ENCODE data around the gene SS18L1.

The SS18L1 gene

DNA sequence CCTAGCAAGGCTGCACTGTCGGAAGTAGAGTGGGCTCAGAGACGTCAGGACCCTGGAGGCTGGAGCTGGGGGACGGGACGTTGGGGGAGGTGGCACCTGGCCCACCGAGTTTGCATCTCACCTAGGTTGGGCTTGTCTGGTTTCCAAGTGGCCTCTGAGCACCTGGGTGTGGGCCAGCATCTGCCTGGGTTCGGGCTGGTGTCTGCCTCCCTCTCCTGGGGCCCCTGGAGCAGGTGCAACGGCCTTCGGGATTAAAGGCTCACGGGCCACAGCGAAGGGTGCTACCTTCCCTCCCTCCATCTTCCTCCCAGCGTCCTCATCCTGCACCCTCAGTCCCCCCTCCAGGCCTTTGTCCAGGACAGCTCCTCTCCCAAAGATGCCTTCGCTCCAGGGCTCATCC is 70.5 kb downstream of the SS18L1 start:
- no peak overlapping the region for H3K4me3 Mint-ChIP-seq
- H3K27me3 Mint-ChIP-seq = peaks cover 34% of the 10 kb centered on the region
- H3K36me3 Mint-ChIP-seq (ENCODE audit: insufficient read depth) = no peaks in the 10 kb centered on the region

DNA sequence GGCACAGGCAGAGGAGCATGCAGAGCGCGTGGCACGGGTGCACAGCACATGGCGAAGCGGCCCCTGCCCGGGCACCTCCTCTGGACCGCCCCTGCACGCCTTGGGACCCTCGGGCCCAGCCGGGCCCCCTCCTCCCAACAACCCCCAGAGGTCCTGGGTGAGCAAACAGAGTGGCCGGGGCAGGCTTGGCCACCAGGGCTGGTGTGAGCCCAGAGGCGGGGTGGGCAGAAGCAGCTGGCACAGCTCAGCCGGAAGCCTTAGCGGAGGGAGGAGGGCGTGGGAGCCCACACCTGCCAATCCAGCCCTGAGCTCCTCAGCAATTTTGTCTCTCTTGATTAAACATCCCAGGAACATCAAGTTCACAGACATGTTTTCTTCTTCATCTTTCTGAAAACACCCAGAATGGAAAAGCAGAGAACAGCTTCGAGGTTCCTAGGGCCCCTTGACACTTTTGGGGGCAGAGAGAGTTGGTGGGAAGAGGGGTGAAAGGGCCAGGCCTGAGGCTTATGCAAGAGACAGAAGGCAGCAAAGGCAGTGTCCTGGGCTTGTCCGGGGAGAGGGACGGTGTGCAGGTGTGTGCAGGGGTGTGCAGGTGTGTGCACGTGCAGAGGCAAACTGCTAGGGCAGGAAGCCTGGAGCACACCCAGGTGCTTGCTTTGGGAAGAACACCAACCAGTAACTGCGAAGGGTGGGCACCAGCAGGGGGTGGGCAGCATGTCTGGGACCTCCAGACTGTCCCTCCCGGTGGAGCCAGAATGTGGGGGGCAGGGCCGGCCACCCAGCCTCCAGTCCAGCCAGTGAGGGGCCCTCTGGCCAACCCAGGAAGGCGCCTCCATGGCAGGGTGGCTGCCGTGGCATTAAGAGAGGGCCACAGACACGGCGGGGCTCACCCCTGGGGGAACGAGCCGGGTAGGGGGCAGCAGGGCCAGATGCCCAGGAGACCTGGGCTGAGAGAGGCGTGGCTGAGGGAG is 71.7 kb downstream of the SS18L1 start:
- no peak overlapping the region for H3K4me3 Mint-ChIP-seq
- peaks cover 4% of the 10 kb centered on the region for H3K4me1 Mint-ChIP-seq
- H3K36me3 Mint-ChIP-seq (ENCODE audit: insufficient read depth) = no peaks in the 10 kb centered on the region
- H3K27ac Mint-ChIP-seq (ENCODE audit: low read depth) = no peak overlapping the region
- no peaks in the 10 kb centered on the region for H3K9me3 Mint-ChIP-seq
- no peak for ATAC-seq (replicated peaks; ENCODE audit: extremely low read depth, poor library complexity, severe bottlenecking)
- H3K27me3 Mint-ChIP-seq = peaks cover 36% of the 10 kb centered on the region
- no peak for DNase-seq (ENCODE audit: low spot score in 2 of 2)

More for the DNA sequence above, 70.5 kb downstream of the SS18L1 start:
- Mint-ChIP-seq H3K4me1 (peaks cover 2% of the 10 kb centered on the region), H3K9me3 (no peaks in the 10 kb centered on the region), H3K27ac (ENCODE audit: low read depth) (no peak overlapping the region)
- ATAC-seq (replicated peaks; ENCODE audit: extremely low read depth, poor library complexity, severe bottlenecking) (no peak), DNase-seq (ENCODE audit: low spot score in 2 of 2) (no peak)

DNA sequence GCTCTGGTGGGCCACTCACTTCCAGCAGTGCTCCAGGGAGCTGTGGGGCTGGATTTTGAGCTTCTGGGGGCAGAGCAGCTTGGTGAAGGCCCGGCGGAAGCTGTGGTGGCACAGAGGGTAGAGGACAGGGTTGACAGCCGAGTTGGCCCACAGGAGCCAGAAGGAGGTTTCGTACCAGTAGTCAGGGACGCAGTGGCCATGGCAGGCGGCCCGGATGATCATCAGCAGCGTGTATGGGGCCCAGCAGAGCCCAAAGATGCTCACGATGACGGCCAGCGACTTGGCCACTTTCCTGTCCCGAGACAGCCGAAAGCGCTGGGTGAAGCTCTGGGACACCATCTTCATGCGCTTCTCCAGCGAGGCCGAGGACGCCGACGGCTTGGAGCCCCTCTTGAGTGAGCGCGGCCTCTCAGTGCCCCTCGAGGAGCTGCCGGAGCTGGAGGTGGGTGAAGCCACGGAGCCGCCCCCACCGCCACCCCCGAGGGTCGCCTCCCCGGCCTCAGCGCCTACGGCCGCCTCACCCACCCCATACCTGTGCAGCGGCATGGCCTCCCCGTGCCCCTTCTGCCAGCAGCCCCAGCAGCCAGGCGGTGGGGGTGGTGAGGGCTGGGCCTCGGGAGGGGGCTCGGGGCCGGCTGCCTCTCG is 72.5 kb downstream of the SS18L1 start:
- H3K4me3 Mint-ChIP-seq = no peak overlapping the region
- peaks cover 4% of the 10 kb centered on the region for H3K4me1 Mint-ChIP-seq
- no peak for ATAC-seq (replicated peaks; ENCODE audit: extremely low read depth, poor library complexity, severe bottlenecking)
- H3K27ac Mint-ChIP-seq (ENCODE audit: low read depth) = no peak overlapping the region
- peaks cover 42% of the 10 kb centered on the region for H3K27me3 Mint-ChIP-seq
- no peaks in the 10 kb centered on the region for H3K9me3 Mint-ChIP-seq
- no peak for DNase-seq (ENCODE audit: low spot score in 2 of 2)
- peaks cover under 1% of the 10 kb centered on the region for H3K36me3 Mint-ChIP-seq (ENCODE audit: insufficient read depth)

DNA sequence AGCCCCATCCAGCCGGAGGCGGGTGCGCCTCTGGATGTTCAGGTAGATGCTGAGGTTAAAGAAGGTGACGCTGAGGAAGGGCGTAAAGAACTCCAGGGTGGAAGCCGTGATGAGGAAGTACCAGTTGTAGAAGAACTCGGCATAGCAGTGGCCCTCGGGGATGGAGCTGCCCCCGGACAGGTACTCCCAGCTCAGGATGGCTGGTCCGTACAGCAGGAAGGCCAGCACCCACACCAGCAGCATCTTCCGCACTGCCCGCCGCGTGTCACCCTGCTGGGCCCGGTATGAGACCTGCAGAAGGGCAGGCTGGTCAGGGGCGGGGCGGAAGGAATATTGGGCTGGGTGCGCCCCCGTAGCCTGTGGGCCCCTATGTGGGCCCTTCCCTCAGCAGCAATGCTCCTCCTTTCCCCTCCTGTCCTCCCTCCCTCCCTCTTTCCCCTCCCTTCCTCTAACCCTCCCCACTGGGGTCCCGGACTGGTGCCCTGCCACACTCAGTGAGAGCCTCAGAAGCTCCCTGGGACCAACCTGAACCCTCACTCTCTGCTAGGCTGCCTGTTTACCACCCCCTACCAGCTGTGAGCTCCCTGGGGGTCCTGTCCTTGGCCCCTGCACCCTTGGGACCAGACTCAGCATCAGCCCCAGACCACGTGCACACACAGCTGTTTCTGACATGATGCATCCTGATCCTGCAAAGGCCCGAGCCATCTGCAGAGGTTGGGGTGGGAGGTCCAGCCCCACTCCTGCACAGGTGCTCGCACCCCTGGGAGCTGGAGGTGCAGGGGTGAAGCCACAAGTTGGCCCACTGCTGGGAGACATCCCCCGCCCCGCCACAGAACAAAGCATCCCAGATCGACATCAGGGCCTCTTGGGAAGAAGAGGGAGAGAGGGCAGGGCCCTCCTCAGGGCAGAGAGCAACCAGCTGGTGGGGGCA is 73.3 kb downstream of the SS18L1 start:
- no peak for DNase-seq (ENCODE audit: low spot score in 2 of 2)
- Mint-ChIP-seq H3K4me3 (no peak overlapping the region), H3K9me3 (no peaks in the 10 kb centered on the region), H3K4me1 (peaks cover 4% of the 10 kb centered on the region), H3K27me3 (peaks cover 50% of the 10 kb centered on the region), H3K36me3 (ENCODE audit: insufficient read depth) (peaks cover 2% of the 10 kb centered on the region), H3K27ac (ENCODE audit: low read depth) (no peak overlapping the region)
- ATAC-seq (replicated peaks; ENCODE audit: extremely low read depth, poor library complexity, severe bottlenecking) = no peak

DNA sequence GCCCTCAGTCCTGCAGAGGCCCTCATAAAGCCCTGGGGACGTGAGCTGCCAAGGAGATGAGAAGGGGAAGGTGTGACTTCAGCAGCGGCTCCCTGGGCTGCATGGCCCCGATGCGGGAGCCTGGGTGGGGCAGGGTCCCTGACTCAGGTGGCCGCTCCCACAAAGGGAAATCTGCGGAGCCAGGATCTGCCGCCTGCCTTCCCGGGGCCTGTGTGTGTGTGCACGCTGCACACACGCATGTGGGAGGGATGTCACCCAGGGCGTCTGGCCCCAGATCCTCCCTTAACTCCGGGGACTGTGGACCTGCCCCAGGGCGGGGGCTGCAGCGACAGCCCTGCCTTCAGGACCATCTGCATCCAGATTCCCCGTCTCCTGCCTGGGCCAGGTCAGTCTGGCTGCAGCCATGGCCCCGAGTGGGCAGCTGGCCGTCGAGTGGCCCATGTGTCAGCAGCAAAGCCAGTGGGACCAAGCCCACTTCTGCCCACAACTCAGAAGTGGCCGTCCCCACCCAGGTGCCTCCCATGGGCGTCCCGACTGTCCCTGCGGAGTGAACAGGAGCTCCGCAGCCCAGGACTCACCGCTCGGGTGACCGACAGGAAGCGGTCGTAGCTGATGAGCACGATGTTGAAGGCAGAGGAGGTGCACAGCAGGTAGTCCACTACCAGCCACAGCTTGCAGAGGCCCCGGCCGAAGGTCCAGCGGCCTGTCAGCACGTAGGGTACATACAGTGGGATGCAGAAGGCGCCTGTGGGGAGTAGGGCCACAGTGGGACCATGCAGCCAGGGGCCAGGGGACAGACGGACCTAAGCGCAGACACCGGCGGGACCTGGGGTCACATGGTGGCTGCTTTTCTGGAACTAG is 74.6 kb downstream of the SS18L1 start:
- DNase-seq (ENCODE audit: low spot score in 2 of 2) (no peak), ATAC-seq (replicated peaks; ENCODE audit: extremely low read depth, poor library complexity, severe bottlenecking) (no peak)
- Mint-ChIP-seq H3K9me3 (no peaks in the 10 kb centered on the region), H3K27me3 (peaks cover 63% of the 10 kb centered on the region), H3K4me1 (peaks cover 4% of the 10 kb centered on the region), H3K4me3 (no peak overlapping the region), H3K36me3 (ENCODE audit: insufficient read depth) (peaks cover 2% of the 10 kb centered on the region), H3K27ac (ENCODE audit: low read depth) (no peak overlapping the region)

DNA sequence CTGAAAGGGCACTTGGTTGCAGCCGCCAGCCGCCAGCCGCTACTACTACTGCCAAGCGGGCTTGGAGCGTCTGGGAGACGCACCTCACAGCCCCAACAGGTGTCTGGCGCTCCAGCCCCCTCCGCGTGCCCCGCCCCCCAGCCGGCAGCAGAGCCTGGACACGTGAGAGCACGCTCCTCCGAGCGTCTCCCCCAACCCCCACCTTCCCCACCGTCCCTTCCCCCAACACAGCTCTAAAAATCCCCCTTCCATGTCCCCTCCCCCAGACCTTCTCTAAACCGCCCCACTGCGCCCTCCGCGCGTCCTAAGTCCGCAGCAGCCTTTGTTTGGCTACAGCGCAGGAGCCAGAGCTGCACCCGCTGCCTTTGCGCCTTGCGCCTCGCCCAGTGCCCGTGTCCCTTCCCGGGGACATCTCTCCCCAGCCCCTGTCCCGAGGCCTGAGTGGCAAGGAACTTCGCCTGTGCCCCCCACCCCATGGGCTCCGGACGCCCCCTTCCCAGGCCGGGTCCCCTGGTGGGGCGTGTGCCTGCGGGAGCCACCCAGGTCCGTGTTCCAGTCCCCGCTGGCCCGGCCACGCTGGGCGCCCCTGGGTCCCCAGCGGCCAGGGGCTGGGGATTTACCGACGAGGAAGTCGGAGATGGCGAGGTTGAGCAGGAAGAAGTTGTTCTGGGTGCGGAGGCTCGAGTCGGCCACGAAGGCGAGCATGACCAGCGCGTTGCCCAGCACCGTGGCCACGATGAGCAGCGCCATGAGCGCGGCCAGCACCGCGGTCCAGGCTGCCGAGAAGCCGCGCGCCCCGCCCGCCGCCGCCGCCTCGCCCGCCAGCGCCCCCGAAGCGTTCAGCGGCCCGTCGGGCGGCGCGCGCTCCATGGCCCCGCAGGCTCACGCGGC is 75.8 kb downstream of the SS18L1 start:
- no peak for DNase-seq (ENCODE audit: low spot score in 2 of 2)
- peaks cover 72% of the 10 kb centered on the region for H3K27me3 Mint-ChIP-seq
- H3K4me1 Mint-ChIP-seq = peaks cover 4% of the 10 kb centered on the region
- peak overlapping the region; percentile 54 for H3K4me3 Mint-ChIP-seq
- no peaks in the 10 kb centered on the region for H3K9me3 Mint-ChIP-seq
- ATAC-seq (replicated peaks; ENCODE audit: extremely low read depth, poor library complexity, severe bottlenecking) = peak; percentile 21
- H3K27ac Mint-ChIP-seq (ENCODE audit: low read depth) = no peak overlapping the region
- H3K36me3 Mint-ChIP-seq (ENCODE audit: insufficient read depth) = peaks cover 2% of the 10 kb centered on the region

DNA sequence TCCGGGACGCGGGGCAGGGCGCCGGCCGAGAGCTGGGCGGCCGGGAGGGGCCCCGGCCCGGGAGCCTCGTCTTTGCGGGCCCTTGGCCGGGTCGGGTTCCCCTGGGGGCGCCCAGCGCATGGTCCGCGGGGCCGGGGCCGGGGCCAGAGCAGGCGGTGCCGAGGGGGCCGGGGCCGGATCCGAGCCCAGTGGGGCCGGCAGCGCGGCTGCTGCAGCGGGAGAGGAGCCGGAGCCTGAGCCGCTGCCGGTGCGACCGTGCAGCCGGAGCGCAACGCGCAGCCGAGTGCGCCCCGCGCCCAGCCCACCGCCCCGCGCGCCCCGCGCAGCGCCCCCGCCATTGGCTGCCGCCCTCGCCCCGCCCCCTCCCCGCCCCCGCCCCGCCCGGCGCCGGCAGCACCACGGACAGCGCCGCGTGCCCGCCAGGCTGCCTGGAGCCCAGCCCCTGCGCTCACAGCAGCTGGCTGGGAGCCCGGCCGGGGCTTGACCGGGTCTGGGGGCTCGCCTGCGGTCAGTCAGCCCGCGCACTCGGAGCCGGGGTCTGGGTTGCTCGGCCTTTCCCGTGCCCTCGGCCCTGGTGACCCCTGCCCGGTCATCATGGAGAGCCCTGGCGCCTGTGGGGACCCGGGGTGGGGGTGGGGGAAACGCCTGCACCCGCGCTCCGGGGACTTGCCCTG is 76.6 kb downstream of the SS18L1 start, which contains the start of gene HRH3:
HRH3 (minus strand) TSS at position 287 of the 674 bp plus-strand sequence. CDS start 308 bp downstream, outside the sequence.
- no peak within 1 kb of the TSS for H3K27ac Mint-ChIP-seq (ENCODE audit: low read depth)
- no peak for DNase-seq (ENCODE audit: low spot score in 2 of 2)
- peak within 1 kb of the TSS; percentile 54 for H3K4me3 Mint-ChIP-seq
- peak; percentile 65 for ATAC-seq (replicated peaks; ENCODE audit: extremely low read depth, poor library complexity, severe bottlenecking)
- peaks cover 72% of the 10 kb centered on the region for H3K27me3 Mint-ChIP-seq
- H3K9me3 Mint-ChIP-seq = no peaks in the 10 kb centered on the region
- peaks cover 4% of the 10 kb centered on the region for H3K4me1 Mint-ChIP-seq
- H3K36me3 Mint-ChIP-seq (ENCODE audit: insufficient read depth) = peaks cover 2% of the 10 kb centered on the region

DNA sequence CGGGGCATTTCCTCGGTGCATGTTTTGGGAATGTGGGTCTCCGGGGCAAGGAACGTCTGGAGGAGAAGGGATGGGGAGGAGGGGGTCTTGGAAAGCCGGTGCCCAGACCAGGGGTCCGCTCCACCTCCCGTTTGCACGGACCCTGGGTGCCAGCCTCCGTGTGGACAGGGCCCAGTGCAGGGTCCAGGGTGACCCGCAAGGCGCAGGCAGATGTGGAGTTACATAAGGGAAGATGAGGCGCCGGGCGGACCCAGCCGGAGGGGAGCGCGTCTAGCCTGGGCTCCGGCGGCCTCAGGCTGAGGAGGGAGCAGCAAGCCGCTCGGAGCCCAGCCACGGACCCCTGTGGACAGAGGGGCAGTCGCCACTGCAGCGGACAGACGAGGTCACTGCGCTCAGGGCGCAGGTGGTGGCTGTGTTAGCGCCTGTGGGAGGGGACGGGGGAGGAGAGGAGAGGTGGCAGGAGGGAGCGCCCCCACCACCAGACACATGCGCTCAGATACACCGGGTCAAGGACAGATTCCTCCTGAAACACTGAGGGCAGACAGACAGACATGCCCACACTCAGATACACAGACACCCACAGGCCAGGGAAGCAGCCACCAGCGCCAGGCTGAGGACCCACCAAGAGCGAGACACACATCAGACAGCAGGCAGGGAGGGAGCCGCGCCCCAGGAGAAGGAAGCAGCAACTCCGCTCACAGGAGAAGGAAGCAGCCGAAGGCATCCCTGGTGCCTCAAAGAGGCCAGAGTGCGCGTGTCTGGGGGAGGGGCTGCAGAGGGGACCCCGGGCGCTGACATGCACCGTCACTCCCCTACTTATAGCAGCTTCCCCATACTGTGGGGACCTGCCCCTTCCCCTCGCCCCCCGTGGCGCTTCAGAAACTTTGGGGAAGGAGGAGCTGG is 77.3 kb downstream of the SS18L1 start:
- peaks cover 68% of the 10 kb centered on the region for H3K27me3 Mint-ChIP-seq
- no peaks in the 10 kb centered on the region for H3K9me3 Mint-ChIP-seq
- no peak overlapping the region for H3K4me3 Mint-ChIP-seq
- H3K4me1 Mint-ChIP-seq = peaks cover 4% of the 10 kb centered on the region
- ATAC-seq (replicated peaks; ENCODE audit: extremely low read depth, poor library complexity, severe bottlenecking) (no peak), DNase-seq (ENCODE audit: low spot score in 2 of 2) (no peak)
- H3K27ac Mint-ChIP-seq (ENCODE audit: low read depth) = no peak overlapping the region
- H3K36me3 Mint-ChIP-seq (ENCODE audit: insufficient read depth) = peaks cover 2% of the 10 kb centered on the region

DNA sequence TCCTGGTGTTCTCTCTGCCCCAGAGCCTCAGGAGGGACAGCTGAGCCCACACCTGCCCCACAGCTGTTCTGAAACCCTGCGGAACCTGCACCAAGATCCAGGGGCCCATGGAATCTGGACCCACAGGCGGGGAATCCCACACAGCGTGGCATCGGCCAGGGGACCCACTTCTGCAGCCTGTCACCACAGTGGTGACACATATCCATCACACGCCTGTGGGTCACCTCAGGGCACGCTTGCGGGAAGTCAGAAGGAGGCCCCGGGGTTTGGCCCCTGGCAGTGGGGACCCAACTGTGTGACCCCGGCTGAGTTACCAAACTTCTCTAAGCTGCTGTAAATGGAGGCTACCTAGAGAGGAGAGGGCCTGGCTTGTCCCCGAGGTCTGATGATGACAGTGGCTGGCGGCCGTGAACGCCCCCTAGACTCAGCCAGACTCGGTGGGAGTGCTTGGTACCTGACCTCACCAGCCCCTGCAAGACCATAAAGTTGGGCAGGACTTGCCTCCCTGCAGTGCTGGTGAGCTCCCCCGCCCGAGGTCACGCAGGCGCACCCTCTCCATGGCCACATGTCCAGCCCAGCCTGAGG is 78.8 kb downstream of the SS18L1 start:
- Mint-ChIP-seq H3K27me3 (peaks cover 73% of the 10 kb centered on the region), H3K36me3 (ENCODE audit: insufficient read depth) (peaks cover 2% of the 10 kb centered on the region), H3K27ac (ENCODE audit: low read depth) (no peak overlapping the region), H3K9me3 (no peaks in the 10 kb centered on the region), H3K4me1 (peaks cover 4% of the 10 kb centered on the region), H3K4me3 (no peak overlapping the region)
- ATAC-seq (replicated peaks; ENCODE audit: extremely low read depth, poor library complexity, severe bottlenecking) (no peak), DNase-seq (ENCODE audit: low spot score in 2 of 2) (no peak)

DNA sequence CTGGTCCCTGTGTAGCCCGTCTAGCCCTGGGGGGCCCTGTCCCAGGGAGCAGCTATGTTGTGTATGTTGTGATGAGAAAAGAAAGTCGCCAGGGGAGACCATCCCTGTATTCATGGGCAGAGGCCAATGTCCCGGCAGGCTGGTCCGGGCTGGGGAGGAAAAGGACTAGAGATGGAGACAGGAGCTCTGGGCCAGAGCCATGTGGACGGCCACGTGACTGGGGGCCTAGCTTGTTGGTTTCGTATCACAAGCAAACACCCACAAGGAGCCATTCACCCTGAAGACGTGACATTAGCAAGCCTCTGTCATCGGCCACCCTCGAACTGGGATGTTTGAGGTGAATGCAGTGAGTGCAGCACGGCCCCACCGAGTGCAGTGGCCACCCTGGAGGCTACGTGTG is 79.4 kb downstream of the SS18L1 start:
- H3K4me1 Mint-ChIP-seq = peaks cover 4% of the 10 kb centered on the region
- ATAC-seq (replicated peaks; ENCODE audit: extremely low read depth, poor library complexity, severe bottlenecking) = no peak
- H3K27me3 Mint-ChIP-seq = peaks cover 69% of the 10 kb centered on the region

More for the DNA sequence above, 79.4 kb downstream of the SS18L1 start:
- H3K36me3 Mint-ChIP-seq (ENCODE audit: insufficient read depth) = peaks cover 2% of the 10 kb centered on the region
- no peak overlapping the region for H3K27ac Mint-ChIP-seq (ENCODE audit: low read depth)
- H3K9me3 Mint-ChIP-seq = no peaks in the 10 kb centered on the region
- H3K4me3 Mint-ChIP-seq = no peak overlapping the region
- DNase-seq (ENCODE audit: low spot score in 2 of 2) = no peak
